HTR-8/SVneo (cell line): ENCODE measurements around the gene JAGN1.

ENCODE experiments used
- DNase-seq: peaks from one replicate; pipeline ENCODE4 v3.0.0; 2011; ENCODE audit warnings: low spot score, mixed read lengths; ENCODE audit not compliant: insufficient read length
- FAIRE-seq: peaks from 2 replicates; lab custom pipeline; 2011; peaks lifted over from hg19 to GRCh38; lab: Jason Lieb, UNC

Gene JAGN1

DNA sequence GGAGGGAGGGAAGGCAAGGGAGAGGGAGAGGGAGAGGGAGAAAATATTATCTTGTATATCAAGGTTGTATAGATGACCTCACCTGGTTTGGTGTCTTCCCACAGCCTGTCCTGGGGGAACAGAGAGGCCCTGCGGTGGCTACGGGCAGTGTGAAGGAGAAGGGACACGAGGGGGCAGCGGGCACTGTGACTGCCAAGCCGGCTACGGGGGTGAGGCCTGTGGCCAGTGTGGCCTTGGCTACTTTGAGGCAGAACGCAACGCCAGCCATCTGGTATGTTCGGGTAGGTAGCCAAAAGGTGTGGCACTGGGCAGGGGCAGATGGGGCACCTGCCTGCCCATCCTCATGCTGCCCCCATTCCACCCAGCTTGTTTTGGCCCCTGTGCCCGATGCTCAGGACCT, 50.3 kb downstream of the JAGN1 start:
- FAIRE-seq = no peak

DNA sequence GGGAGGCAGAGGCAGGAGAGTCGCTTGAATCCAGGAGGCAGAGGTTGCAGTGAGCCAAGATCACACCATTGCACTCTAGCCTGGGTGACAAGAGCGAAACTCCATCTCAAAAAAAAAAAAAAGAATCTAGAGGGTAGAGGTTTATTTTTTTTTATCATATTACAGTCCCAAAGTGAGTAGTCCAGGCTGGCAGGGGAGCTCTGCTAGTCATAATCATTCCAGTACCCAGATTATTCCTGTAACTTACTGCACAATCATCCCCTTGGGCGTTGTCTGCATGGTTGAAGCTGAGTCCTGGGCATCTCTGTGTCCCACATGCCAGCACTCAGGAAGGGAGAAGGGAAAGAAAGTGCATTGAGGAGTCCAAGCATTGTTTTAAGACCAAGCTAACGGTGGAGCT, 51.8 kb downstream of the JAGN1 start:
- DNase-seq (no peak), FAIRE-seq (no peak)

More for the DNA sequence above, 50.3 kb downstream of the JAGN1 start:
- no peak for DNase-seq

DNA sequence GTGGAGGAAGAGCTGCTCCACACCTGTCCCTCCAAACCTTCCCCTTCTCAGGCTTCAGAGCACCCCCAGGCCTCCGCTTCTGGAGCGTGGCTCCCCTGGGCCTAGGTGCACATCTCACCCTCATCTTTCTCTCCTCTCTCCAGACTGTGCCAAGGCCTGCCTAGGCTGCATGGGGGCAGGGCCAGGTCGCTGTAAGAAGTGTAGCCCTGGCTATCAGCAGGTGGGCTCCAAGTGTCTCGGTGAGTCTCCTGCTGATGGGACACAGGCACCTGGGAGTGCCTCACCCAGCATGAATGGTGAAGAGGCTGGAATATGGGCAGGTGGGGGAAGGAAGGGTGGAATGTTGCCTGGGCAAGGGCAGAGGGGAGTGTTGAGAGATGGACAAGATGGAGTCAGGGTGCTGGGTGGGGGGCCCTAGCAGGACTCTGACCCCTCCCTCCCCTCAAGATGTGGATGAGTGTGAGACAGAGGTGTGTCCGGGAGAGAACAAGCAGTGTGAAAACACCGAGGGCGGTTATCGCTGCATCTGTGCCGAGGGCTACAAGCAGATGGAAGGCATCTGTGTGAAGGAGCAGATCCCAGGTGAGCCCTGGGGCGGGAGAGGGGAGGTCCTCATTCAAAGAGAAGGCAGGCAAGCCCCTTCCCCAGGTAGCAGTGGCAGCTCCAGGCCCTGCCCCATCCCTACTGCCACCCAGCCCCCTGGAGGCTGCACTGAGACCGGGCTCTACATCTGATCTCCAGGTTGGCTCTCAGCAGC, 52.7 kb downstream of the JAGN1 start:
- no peak for DNase-seq
- no peak for FAIRE-seq
